Colonic mucosa (tissue), 4 donors: Measurements from ENCODE around the gene WFIKKN2. TPM values are rescaled to one million over a fixed set of nuclear protein-coding genes. Genes with fewer than 3 reads are reported as not detected.

Source experiments
- DNase-seq: peaks from one replicate; pipeline ENCODE4 v3.0.0-alpha.2; 2020
- H3K27ac ChIP-seq: fragments of 200-600 bp; one replicate; pipeline ENCODE4 v1.8.0; 2021
- H3K27me3 ChIP-seq: fragments of 200-600 bp; one replicate; pipeline ENCODE4 v1.8.0; 2021
- H3K36me3 ChIP-seq: fragments of 200-600 bp; one replicate; pipeline ENCODE4 v1.8.0; 2021
- H3K4me1 ChIP-seq: fragments of 200-600 bp; one replicate; pipeline ENCODE4 v1.8.0; 2021; ENCODE audit warnings: mild to moderate bottlenecking
- H3K4me3 ChIP-seq: fragments of 200-600 bp; one replicate; pipeline ENCODE4 v1.8.0; 2021
- H3K9ac ChIP-seq, 2 donors: one replicate each; pipeline ENCODE4 v1.7.0; 2013; ENCODE audit warnings: control low read depth in 2 of 2, low read depth in 2 of 2, low read length in 2 of 2
- H3K9me3 ChIP-seq: fragments of 200-600 bp; one replicate; pipeline ENCODE4 v1.8.0; 2021
- CTCF ChIP-seq: fragments of 200-600 bp; IDR thresholded peaks from one replicate; pipeline ENCODE4 v1.8.0; 2022; ENCODE audit warnings: antibody characterized with exemption, mild to moderate bottlenecking
- intact Hi-C: fragments of 100-400 bp; cut with DNase I; formaldehyde crosslinking; loops from one replicate; pipeline ENCODE4 v1.14.1; 2022
- total RNA-seq, 2 donors: library from RNA; stranded (reverse); fragmentation: NEBNext Ultra II Directional in 1 of 2; extraction: Animal tissue kit (Norgen Biotek cat#: 25700) in 1 of 2; gene quantifications; one replicate each; pipeline ENCODE4 v1.2.1, GENCODE V29; 2021
- donor health status: healthy.
- donor health status: DM: no; HTN: no; CAD: no.
- donor health status: DM: no; HTN: no; CAD: no.

Gene WFIKKN2
- total RNA-seq, 2 donors from 2014 or later = 0.10 to 0.13 TPM

GRCh38 chr17:50813583-50813982 lies 21.8 kb upstream of the WFIKKN2 start:
- no peak for TF ChIP-seq CTCF
- no peaks in the 10 kb centered on the region for H3K4me1 ChIP-seq
- no peak overlapping the region for H3K9ac ChIP-seq
- no peak overlapping the region for H3K4me3 ChIP-seq
- no peaks in the 10 kb centered on the region for H3K9me3 ChIP-seq
- H3K36me3 ChIP-seq = no peaks in the 10 kb centered on the region
- no peak overlapping the region for H3K27ac ChIP-seq
- intact Hi-C loops = no loop called here
- DNase-seq = no peak
- no peaks in the 10 kb centered on the region for H3K27me3 ChIP-seq

- H3K4me3 ChIP-seq = no peak overlapping the region
- H3K9ac ChIP-seq = no peak overlapping the region
- H3K9me3 ChIP-seq = no peaks in the 10 kb centered on the region
- DNase-seq = no peak
- H3K27me3 ChIP-seq = no peaks in the 10 kb centered on the region
- H3K36me3 ChIP-seq = no peaks in the 10 kb centered on the region
- H3K27ac ChIP-seq = no peak overlapping the region
- intact Hi-C loops = no loop called here
- no peak for TF ChIP-seq CTCF
- H3K4me1 ChIP-seq = no peaks in the 10 kb centered on the region
These were observed 20.0 kb upstream of the WFIKKN2 start for GRCh38 chr17:50815400-50815799.

- no peak for DNase-seq
- intact Hi-C loops = no loop called here
- H3K27me3 ChIP-seq = no peaks in the 10 kb centered on the region
- no peak overlapping the region for H3K9ac ChIP-seq
- no peaks in the 10 kb centered on the region for H3K4me1 ChIP-seq
- H3K27ac ChIP-seq = no peak overlapping the region
- H3K36me3 ChIP-seq = no peaks in the 10 kb centered on the region
- no peaks in the 10 kb centered on the region for H3K9me3 ChIP-seq
- no peak for TF ChIP-seq CTCF
- H3K4me3 ChIP-seq = no peak overlapping the region
These were observed 19.1 kb upstream of the WFIKKN2 start for GRCh38 chr17:50816271-50816670.

- no peak overlapping the region for H3K9ac ChIP-seq
- TF ChIP-seq CTCF = peak; percentile 79
- no peaks in the 10 kb centered on the region for H3K27me3 ChIP-seq
- intact Hi-C loops = no loop called here
- H3K36me3 ChIP-seq = no peaks in the 10 kb centered on the region
- peak; percentile 55 for DNase-seq
- no peak overlapping the region for H3K4me3 ChIP-seq
- no peaks in the 10 kb centered on the region for H3K4me1 ChIP-seq
- H3K27ac ChIP-seq = no peak overlapping the region
- H3K9me3 ChIP-seq = no peaks in the 10 kb centered on the region
These were observed 18.3 kb upstream of the WFIKKN2 start for GRCh38 chr17:50816771-50817751.

- intact Hi-C loops = no loop called here
- no peak for DNase-seq
- Histone ChIP-seq H3K4me1 (no peaks in the 10 kb centered on the region), H3K4me3 (no peak overlapping the region), H3K27ac (no peak overlapping the region), H3K9me3 (no peaks in the 10 kb centered on the region), H3K27me3 (no peaks in the 10 kb centered on the region), H3K9ac (no peak overlapping the region), H3K36me3 (no peaks in the 10 kb centered on the region)
- TF ChIP-seq CTCF = no peak
These were observed 17.5 kb upstream of the WFIKKN2 start for GRCh38 chr17:50817838-50818237.
